Activated T-cell treated with anti-CD3 and anti-CD28 coated beads, Interleukin-2, amount 50 U/mL, for 4 hours (primary cell): Measurements from ENCODE around the gene NRXN3. TPM values are rescaled to one million over a fixed set of nuclear protein-coding genes. Genes with fewer than 3 reads are reported as not detected.

ENCODE experiments used
- ATAC-seq, 2 donors: fragments of 200-7000 bp; cut with Tn5 transposase; one replicate each; pipeline ENCODE4 v1.10.0; 2021
- DNase-seq: peaks from one replicate; pipeline ENCODE4 v3.0.0-alpha.2; 2020
- H3K27me3 Mint-ChIP-seq: one replicate; pipeline ENCODE4 v1.8.0; 2021; ENCODE audit warnings: low read depth, mixed read lengths
- H3K36me3 Mint-ChIP-seq: one replicate; pipeline ENCODE4 v1.8.0; 2022; ENCODE audit warnings: mixed read lengths; ENCODE audit not compliant: insufficient read depth
- H3K4me1 Mint-ChIP-seq: one replicate; pipeline ENCODE4 v1.8.0; 2021; ENCODE audit warnings: low read depth, mixed read lengths
- H3K4me3 Mint-ChIP-seq: one replicate; pipeline ENCODE4 v1.8.0; 2021; ENCODE audit warnings: mild to moderate bottlenecking, moderate library complexity, mixed read lengths
- H3K9me3 Mint-ChIP-seq: one replicate; pipeline ENCODE4 v1.8.0; 2021; ENCODE audit warnings: mixed read lengths
- total RNA-seq, 3 donors: library from RNA; stranded (reverse); gene quantifications; one replicate each; pipeline ENCODE4 v1.2.1, GENCODE V29; 2021

Gene NRXN3
- total RNA-seq, 3 donors from 2014 or later, result not detected

- Mint-ChIP-seq H3K27me3 (no peaks in the 10 kb centered on the region), H3K4me3 (no peak overlapping the region), H3K36me3 (no peaks in the 10 kb centered on the region), H3K4me1 (no peaks in the 10 kb centered on the region), H3K9me3 (no peaks in the 10 kb centered on the region)
- ATAC-seq, result no peak
- no peak for DNase-seq
These were observed 543.5 kb downstream of the NRXN3 start for GRCh38 chr14:78713716-78714115.

- no peak for ATAC-seq
- Mint-ChIP-seq H3K4me1 (no peaks in the 10 kb centered on the region), H3K36me3 (no peaks in the 10 kb centered on the region), H3K4me3 (no peak overlapping the region), H3K27me3 (no peaks in the 10 kb centered on the region), H3K9me3 (no peaks in the 10 kb centered on the region)
- no peak for DNase-seq
These were observed 544.5 kb downstream of the NRXN3 start for GRCh38 chr14:78714711-78715110.

GRCh38 chr14:78721756-78722480 is 551.7 kb downstream of the NRXN3 start:
- H3K4me3 Mint-ChIP-seq, result no peak overlapping the region
- peaks cover 1% of the 10 kb centered on the region for H3K27me3 Mint-ChIP-seq
- no peaks in the 10 kb centered on the region for H3K36me3 Mint-ChIP-seq
- no peak for DNase-seq
- ATAC-seq, result no peak
- H3K9me3 Mint-ChIP-seq, result no peaks in the 10 kb centered on the region
- no peaks in the 10 kb centered on the region for H3K4me1 Mint-ChIP-seq

GRCh38 chr14:78725086-78725485 is 554.9 kb downstream of the NRXN3 start:
- Mint-ChIP-seq H3K4me1 (no peaks in the 10 kb centered on the region), H3K36me3 (no peaks in the 10 kb centered on the region), H3K27me3 (peaks cover 1% of the 10 kb centered on the region), H3K4me3 (no peak overlapping the region), H3K9me3 (no peaks in the 10 kb centered on the region)
- no peak for ATAC-seq
- no peak for DNase-seq

GRCh38 chr14:78737116-78737515 is 566.9 kb downstream of the NRXN3 start:
- no peaks in the 10 kb centered on the region for H3K36me3 Mint-ChIP-seq
- DNase-seq, result no peak
- peaks cover 4% of the 10 kb centered on the region for H3K9me3 Mint-ChIP-seq
- no peak overlapping the region for H3K4me3 Mint-ChIP-seq
- no peaks in the 10 kb centered on the region for H3K4me1 Mint-ChIP-seq
- ATAC-seq, result no peak
- no peaks in the 10 kb centered on the region for H3K27me3 Mint-ChIP-seq

GRCh38 chr14:78737601-78738000 is 567.4 kb downstream of the NRXN3 start:
- H3K36me3 Mint-ChIP-seq, result no peaks in the 10 kb centered on the region
- no peak overlapping the region for H3K4me3 Mint-ChIP-seq
- no peaks in the 10 kb centered on the region for H3K27me3 Mint-ChIP-seq
- peaks cover 4% of the 10 kb centered on the region for H3K9me3 Mint-ChIP-seq
- ATAC-seq (no peak), DNase-seq (no peak)
- no peaks in the 10 kb centered on the region for H3K4me1 Mint-ChIP-seq

- no peaks in the 10 kb centered on the region for H3K36me3 Mint-ChIP-seq
- no peak overlapping the region for H3K4me3 Mint-ChIP-seq
- no peaks in the 10 kb centered on the region for H3K27me3 Mint-ChIP-seq
- DNase-seq (no peak), ATAC-seq (no peak)
- H3K4me1 Mint-ChIP-seq, result no peaks in the 10 kb centered on the region
- no peaks in the 10 kb centered on the region for H3K9me3 Mint-ChIP-seq
These were observed 576.0 kb downstream of the NRXN3 start for GRCh38 chr14:78746086-78746595.

GRCh38 chr14:78747813-78748212 is 577.6 kb downstream of the NRXN3 start:
- Mint-ChIP-seq H3K9me3 (no peaks in the 10 kb centered on the region), H3K27me3 (no peaks in the 10 kb centered on the region), H3K4me3 (no peak overlapping the region), H3K36me3 (no peaks in the 10 kb centered on the region), H3K4me1 (no peaks in the 10 kb centered on the region)
- DNase-seq (no peak), ATAC-seq (no peak)

GRCh38 chr14:78752518-78753188 is 582.5 kb downstream of the NRXN3 start:
- no peak for DNase-seq
- Mint-ChIP-seq H3K36me3 (no peaks in the 10 kb centered on the region), H3K9me3 (no peaks in the 10 kb centered on the region), H3K27me3 (peaks cover 2% of the 10 kb centered on the region), H3K4me3 (no peak overlapping the region), H3K4me1 (no peaks in the 10 kb centered on the region)
- ATAC-seq, result no peak

GRCh38 chr14:78754059-78754458 is 583.9 kb downstream of the NRXN3 start:
- Mint-ChIP-seq H3K9me3 (no peaks in the 10 kb centered on the region), H3K36me3 (no peaks in the 10 kb centered on the region), H3K4me3 (no peak overlapping the region), H3K4me1 (no peaks in the 10 kb centered on the region), H3K27me3 (peaks cover 2% of the 10 kb centered on the region)
- DNase-seq (no peak), ATAC-seq (no peak)

- DNase-seq (no peak), ATAC-seq (no peak)
- no peak overlapping the region for H3K4me3 Mint-ChIP-seq
- no peaks in the 10 kb centered on the region for H3K4me1 Mint-ChIP-seq
- no peaks in the 10 kb centered on the region for H3K9me3 Mint-ChIP-seq
- peaks cover 3% of the 10 kb centered on the region for H3K27me3 Mint-ChIP-seq
- H3K36me3 Mint-ChIP-seq, result no peaks in the 10 kb centered on the region
These were observed 588.2 kb downstream of the NRXN3 start for GRCh38 chr14:78758333-78758732.

- Mint-ChIP-seq H3K36me3 (no peaks in the 10 kb centered on the region), H3K4me3 (no peak overlapping the region), H3K9me3 (no peaks in the 10 kb centered on the region), H3K27me3 (peaks cover 2% of the 10 kb centered on the region), H3K4me1 (no peaks in the 10 kb centered on the region)
- ATAC-seq (no peak), DNase-seq (no peak)
These were observed 592.2 kb downstream of the NRXN3 start for GRCh38 chr14:78762331-78762730.

- Mint-ChIP-seq H3K27me3 (peaks cover 2% of the 10 kb centered on the region), H3K4me1 (no peaks in the 10 kb centered on the region), H3K36me3 (no peaks in the 10 kb centered on the region), H3K9me3 (no peaks in the 10 kb centered on the region), H3K4me3 (no peak overlapping the region)
- ATAC-seq (no peak), DNase-seq (no peak)
These were observed 593.6 kb downstream of the NRXN3 start for GRCh38 chr14:78763746-78764145.

- no peak for ATAC-seq
- no peak for DNase-seq
- Mint-ChIP-seq H3K27me3 (peaks cover 2% of the 10 kb centered on the region), H3K4me1 (no peaks in the 10 kb centered on the region), H3K4me3 (no peak overlapping the region), H3K36me3 (no peaks in the 10 kb centered on the region), H3K9me3 (no peaks in the 10 kb centered on the region)
These were observed 594.1 kb downstream of the NRXN3 start for GRCh38 chr14:78764240-78764639.

- no peak overlapping the region for H3K4me3 Mint-ChIP-seq
- peaks cover 4% of the 10 kb centered on the region for H3K9me3 Mint-ChIP-seq
- ATAC-seq (no peak), DNase-seq (no peak)
- H3K27me3 Mint-ChIP-seq, result peaks cover 2% of the 10 kb centered on the region
- no peaks in the 10 kb centered on the region for H3K36me3 Mint-ChIP-seq
- no peaks in the 10 kb centered on the region for H3K4me1 Mint-ChIP-seq
These were observed 594.5 kb downstream of the NRXN3 start for GRCh38 chr14:78764645-78765044.
